Stimulated activated CD4-positive, alpha-beta T cell treated with anti-CD3 and anti-CD28 coated beads, Interleukin-1b, Interleukin-23, amount 100 ng/mL, for 48 hours (primary cell): ENCODE data around the gene MSI2.

ENCODE experiments used
- DNase-seq: peaks from one replicate; pipeline ENCODE4 v3.0.0-alpha.2; 2020

Gene MSI2

DNA sequence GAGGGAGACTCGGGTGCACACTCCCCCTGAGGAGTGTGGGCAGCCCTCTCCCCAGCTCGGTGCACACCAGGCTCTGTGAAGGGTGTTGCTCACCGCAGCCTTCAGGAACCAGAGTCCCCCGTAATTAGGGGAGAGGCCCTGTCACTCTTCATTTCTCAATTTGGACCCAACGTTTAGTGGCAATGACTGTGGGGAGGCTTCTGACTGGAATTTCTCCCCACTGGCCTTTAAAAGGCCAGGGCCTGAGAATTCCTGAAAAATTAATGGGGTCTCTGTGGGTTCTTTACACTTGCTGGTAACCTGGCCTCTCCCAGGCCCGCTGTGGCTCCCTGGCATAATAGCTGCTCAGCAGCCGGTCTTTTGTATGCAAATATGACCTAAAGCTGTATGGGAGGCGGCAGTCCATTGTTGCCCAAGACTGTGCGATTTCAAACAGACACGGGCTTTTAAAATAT is 209.7 kb downstream of the MSI2 start:
- no peak for DNase-seq

DNA sequence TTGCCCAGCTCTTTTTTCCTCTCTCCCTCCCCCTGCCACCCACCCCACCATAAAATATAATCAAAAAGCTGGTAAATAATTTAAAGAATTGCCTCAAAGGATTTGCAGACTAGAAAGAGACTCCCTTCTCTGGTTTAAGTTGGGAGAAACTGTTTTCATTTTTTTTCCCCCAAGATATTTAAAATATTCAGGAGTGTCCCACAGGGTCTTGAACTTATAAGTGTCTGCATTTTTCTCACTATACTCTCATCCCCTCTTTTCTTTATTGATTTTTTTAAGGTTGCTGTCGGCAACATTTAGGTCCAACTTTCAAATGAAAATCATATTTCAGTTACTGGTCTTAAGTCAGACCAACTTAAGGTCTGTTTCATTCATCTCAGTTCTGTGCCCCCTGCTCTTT is 210.2 kb downstream of the MSI2 start:
- no peak for DNase-seq

DNA sequence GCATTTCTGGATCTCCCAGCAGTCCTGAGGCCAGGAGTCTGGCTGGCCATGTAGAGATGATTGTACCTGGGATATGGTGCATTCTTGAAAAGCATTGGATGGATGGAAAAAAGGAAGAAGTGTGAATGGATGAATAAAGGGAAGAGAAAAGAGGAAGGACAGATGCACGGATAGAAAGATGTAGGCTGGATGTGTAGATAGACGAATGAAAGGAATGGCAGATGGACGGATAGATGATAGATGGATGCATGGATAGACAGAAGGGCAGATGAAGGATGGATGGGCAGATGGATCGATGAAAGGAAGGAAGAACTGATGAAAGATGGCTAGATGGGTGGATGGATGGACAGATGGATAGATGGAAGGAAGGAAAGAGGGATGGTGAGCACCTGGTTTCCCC is 210.9 kb downstream of the MSI2 start:
- DNase-seq = no peak

DNA sequence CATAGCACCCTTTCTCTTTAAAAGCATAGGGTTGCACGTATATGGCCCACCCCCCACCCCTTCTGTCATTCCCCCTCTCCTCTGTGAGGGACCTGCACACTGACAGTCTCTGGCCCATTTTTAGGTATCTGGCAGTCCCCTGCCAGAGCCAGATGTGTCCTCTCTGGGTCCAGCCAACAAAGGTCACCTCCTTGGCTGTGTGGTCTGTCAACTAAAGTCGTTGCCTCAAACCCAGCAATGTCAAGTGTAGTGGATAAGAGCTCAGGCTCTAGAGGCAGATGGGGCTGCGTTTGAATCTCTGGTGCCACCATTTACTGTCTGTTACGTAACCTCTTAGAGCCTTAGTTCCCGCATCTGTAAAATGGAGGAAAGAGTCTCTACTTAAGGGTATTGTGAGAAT is 211.5 kb downstream of the MSI2 start:
- DNase-seq = no peak

DNA sequence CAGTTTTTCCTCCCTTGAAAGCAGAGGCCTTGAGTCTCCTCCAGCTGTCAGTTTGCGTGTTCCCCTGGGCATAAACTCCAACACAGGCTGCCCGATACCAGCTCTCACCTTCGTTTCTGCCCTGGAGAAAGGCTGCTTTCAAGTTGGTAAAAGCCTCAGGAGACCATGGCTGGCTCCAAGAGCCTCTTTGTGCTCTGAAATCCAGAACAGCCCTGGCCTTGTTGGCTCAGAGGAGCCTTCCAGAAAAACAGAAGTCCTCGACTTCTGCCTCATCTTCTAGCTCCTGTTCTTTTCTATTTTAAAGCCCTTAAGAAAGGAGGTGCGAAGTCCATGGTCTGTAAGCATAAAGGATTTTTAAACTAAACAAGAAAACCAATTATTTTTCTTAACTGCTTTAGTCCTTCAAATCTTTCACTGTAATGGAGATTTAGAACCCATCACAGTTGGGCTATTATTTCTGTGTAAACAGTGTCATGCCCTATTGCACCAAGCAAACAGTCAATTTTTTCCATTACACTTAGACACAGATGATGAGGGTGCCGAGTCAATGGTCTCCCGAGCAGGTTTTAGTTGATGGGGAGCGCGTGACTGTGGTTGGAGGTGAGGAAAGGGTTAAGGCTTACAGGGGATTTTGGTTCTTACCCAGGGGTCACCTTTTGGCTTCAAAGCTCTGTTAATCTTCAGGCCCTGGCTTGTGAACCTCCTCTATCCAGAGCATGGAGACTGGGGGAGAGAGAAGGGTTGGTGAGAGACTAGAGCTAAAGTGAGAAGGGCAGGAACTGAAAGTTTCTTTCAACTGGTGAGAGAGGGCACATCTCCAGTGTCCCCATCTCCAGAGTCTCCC is 212.8 kb downstream of the MSI2 start:
- DNase-seq = no peak

DNA sequence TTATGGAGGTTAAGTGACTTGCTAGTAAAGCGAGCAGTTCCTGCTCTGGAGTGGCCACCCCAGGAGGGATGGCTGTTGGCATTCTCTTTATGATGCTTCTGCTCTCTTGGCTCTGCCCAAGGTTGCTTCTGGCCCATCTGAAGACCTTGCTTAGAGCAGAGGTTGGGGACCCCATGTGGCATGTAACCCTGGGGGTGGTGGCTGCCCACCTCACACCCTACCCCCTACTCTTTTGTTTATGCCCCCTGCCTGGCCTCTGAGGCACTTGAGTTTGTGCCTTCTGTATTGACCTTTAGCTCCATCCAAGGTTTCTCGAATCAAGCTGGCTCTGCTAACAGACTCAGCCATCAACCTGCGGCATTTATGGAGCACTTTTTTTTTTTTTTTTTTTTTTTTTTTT is 214.6 kb downstream of the MSI2 start:
- no peak for DNase-seq

DNA sequence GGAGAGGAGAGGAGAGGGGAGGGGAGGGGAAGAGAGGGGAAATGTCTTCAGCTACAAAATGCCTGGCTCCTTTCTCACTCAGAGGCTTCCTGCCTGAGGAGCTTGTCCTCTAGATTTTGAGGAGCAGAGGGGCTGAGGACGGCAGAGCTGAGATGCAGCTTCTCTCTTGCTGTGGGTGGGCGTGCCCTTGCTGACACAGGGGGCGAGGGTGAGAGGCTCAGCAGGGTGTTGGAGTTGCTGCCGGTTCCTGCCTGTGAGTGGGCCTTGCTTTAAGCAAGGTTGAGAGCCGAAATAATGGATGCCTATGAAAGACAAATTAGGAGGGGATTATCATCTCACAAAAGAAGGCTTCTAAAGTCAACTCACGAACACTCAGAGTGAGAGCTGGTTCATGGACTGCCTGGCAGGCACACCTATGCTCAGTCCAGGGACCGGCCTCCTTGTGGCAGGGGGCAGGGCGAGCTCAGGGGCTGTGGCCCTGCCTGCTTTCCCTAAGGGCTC is 215.6 kb downstream of the MSI2 start:
- DNase-seq = no peak

DNA sequence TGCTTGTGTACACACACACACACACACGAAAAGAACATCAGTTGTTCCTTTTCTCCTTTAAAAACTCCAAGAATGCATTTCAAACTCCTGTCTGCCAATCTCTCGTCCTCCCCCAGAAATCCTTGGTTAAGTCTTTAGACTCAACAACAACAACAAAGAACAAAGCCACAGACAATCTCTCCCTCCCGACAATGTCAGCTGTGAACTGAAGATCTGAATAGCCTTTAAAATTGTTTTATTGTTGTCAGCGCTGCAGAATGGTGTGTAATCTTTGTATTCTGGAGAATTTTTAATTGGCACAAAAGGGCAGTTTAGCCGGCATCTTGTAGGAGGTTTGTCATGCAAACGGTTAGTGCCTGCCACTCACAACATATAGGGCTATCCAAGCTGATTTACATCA is 219.5 kb downstream of the MSI2 start:
- DNase-seq = no peak

DNA sequence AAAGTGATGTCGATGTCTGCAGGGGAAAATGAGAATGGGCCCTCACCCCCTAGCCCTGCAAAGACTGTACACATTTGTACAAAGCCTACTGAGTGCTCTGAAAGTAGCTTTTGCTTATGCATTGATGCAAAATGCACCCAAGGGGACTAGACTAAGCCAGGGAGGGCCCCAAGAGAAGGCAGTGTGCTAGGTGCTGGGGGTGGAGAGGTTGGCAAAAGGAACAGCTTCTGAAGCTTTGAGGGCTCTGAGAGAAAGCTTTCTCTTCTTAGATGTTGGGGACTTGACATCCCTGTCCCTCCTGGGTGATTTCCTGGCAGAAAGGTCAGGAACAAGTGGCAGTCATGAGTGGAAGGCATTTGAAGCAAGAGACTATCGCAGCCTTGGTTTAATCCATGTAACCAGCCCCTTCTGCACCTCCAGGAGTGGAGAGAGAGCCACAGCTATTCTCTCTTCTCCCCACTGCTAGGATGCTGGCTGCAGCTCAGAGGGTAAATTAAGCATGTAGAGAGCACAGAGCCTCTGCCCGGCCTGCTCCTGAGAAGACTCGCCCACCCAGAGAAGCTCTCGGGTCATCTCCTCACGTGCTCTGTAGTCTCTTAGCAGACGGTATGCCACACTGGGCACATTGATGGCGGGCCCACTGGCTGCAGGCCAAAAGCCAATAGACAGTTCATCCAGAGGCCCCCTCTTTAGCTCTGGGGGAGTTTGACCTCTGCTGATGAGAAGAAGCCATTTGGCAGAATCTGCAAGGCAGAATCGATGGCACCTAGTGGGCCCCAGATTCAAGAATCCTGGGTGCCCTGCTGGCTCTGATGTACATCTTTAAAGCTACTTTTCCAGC is 221.4 kb downstream of the MSI2 start:
- DNase-seq = no peak

DNA sequence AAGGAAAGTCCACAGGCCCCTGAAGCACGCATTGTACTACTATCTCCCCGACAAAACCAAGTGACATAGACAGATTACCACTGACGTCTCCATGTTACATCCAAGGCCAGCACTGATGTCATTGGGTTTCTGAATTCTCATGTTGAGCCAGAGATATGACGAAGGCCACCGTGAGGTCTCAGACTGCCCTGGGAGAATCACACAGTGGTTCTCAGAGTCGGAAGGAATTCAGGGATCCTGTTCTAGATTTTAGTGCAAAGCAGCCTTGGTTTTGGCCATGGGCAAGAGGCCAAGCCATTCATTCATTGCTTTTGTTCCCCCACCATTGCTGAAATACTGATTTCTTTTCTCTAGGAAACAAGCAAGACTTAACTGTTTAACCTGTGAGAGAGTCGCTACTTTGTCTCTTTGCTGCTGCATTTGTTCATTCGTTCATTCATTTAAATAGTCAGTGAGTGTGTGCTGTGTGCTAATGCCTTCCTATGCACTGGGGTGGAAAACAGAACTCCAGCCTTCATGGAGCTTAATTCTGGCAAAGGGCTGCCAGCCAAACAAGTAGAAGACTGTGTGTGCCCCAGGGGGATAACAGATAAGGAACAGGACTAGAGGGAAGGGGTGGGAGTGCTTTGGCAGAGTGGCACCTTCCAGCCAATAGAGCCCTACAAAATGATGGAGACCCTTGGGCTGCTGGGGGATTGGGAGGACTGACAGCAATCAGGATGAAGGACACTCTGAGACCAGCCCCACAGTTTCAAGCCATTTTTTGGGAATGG is 222.3 kb downstream of the MSI2 start:
- no peak for DNase-seq

DNA sequence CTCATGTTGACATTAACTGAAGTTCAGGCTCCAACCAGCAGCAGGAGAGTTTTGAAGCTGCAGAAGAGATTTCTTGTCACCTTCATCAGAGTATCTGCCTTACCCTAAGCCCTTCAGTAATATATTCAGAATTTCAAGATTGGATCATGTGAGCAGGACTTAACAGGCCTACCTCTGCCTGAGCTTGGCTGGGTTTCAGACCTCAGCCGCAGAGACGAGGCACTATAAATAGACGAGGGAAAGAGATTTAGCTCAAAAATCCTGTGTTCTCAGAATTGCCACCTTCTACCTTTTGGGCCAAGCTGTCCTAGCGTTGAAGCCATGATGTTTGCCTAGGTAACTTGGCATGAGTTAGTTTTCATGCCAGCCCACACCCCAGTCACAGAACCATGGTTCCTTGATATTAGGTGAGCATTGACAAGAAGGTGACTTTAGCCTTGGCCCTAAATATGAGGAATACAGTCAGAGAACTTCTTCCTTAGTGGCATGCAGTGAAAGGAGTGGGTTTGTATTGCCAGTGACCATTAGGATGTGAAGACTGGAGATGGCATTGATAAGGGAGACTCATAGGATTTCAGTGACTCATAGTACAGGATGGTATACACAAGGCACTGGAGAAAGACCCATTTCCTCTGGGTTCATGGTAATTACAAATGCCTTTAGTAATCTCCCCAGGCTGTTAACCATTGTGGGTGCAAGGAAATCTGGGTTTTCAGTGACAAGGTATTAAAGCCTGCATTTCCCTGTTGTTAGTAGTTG is 224.3 kb downstream of the MSI2 start:
- DNase-seq = no peak

DNA sequence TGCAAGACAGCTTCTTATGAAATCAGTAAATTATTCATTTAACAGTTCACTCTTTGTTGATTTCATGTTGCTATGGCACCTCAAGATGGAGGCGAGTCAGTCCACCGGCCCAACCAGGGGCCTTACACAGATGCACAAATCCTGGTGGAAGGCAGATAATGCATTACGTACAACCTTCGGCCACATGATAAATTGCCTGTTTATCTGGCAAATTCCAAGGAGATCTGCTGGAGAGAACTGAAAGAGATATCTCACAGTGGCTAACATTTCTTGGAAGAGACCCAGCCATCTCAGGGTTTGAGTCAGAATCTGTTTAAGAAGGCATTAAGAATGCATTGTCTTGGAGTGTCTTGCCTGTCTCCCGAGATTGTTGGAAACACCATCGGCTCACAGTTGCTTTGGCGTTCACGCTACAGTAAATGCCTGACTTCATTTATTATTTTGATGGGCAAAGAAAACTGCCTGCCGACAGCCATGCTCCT is 225.6 kb downstream of the MSI2 start:
- no peak for DNase-seq

DNA sequence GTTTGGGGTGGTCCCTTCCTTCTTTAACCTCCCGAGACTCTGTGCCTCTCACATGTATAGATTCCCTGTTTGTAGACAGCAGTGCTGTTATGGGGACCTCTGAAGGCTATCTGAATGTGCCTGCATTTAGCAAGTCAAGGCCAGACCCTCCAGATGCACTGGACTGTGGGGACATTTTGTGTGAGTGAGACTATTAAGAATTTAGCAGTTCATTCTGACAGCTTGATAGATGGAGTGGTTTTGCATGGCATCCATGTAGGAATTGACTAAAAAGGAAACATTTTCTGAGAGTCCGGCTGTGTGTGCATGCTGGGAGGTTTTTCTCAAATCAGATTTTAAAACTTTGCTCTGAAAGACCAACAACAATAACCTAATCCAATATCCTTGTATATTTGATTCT is 226.3 kb downstream of the MSI2 start:
- DNase-seq = no peak

DNA sequence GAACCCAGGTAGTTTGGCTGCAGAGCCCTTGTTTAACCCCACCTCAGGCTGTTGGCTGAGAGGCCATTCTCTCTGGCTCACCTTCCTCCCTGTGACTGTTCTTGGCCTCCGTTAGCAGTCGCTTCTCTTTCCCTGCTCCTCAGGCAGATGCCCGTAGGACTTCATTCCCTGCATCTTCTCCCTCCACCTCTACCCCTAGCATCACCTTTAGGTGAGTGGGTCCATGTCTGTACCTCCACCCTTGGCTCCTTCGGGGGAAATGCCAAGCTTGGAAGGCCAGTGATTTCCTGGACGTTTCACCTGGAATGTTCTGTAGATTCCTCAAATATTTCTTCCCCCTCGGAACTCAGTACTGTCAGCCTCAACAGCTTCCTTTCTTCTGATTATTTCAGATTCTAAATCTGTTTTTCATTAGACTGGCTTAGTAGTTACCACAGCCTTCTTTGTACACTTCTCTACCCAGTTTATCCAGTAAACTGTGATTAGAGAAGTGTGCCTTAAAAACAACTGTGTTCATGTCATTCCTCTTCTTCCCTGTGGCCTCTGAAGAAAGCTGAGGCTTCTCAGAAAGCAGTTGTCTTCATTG is 227.9 kb downstream of the MSI2 start:
- no peak for DNase-seq

DNA sequence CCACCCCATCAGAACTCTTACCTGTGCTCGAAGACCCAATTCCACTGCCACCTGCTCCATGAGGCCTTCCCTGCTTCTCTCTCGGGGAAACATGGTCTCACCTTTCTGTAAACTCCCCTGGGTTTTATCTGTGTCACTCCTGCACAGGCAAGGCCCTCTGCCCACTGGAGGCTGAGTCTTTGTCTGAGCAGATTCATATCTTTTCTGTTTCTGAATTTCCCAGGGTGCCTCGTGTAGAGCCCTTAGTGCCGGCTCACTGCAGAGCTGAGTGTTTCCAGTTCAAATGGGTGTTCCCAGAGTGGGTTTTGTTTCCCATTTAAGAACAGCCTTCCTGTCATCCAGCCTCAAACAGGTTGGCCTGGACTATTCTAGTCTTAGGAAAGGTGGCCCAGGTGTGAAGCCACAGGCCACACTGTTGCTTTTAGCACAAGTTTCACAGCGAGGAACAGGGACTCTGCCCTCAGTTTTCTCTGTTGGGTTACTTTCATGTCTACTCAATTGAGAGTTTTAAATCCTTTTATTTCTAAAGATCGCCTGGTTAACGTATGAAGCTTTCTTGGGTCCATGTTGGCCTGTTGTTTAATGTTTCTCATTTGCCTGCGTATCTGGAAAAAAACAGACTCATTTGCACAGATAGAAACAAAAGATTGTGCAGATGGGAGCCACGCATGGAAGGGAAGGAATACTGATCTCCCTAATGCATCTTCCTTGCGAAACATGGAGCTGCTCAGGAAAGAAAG is 228.7 kb downstream of the MSI2 start:
- DNase-seq = no peak

DNA sequence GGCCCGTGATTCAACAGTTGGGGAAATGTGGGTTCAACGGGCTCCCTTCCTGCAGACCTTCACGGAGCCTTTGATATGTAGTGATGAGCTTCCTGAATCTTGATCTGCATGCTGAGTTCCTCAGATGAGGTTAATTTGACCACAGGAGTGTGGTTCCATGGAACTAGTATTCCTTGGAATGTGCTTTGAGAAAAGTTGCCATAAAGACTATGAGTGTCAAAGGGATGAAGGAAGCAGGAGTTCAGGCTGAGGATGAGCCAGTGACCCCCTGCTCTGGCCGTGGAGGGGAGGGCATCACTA is 229.2 kb downstream of the MSI2 start:
- DNase-seq = no peak

DNA sequence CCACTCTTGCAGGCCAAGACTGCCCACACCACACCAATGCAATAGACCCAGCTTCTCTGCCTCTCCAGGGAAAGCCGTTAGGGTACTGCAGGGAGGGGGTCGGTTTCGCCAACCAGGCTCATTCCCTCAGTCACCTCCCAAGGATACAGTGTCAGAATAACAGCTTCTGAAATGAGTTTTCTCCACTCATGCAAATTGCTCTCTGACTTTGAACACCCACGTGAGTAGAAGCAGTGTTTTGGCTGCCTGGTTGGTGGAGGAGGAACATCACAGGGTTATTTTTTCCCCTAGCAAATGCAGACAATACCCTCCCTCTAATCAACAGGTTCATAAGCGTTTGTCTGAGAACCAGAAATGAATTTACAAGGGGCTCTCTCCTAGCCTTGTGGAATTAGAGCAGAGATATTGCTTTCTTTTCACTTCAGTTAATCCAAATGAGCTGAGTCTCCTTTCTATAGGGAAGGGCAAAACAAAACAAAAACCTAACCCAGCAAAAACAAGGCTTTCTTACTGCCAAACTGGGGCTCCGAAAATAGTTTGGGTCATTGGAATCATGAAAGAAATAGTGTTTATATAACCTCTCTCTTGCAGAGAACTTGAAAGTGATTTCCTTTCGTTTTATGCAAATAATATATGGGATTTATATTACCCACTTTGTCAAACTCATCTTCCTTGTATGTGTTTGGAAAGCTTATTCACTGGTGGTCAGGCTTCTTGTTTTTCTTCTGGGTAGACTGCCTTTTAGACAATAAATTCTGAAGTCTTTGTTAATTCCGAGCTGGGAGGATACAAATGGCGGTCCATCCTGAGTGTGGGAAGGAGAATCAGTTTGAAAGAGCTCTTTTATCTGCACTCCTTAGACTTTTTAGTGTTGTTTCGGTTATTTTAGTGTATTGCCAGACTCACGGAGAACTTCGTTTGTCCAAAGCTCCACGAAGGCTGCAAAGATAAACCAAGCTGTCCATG is 229.9 kb downstream of the MSI2 start:
- no peak for DNase-seq

DNA sequence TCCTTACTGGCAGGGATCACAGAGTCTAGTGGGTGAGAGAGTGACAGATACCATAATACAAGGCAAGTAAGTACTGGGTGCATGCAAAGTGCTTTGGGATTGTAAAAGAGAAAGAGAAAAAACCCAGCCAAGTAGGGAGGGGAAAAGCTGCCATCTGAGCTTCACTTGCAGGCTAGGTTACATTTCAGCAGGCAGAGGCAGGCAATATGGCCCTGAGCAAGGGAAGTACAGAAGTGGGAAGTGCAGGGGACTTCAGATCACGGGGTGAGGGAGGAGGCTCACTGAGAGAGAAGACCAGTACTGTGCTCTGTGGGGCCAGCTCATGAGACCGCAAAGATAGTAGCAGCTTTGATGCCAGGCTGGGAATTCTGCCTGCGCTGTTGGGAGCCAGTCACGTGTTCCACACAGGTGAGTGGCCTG is 230.6 kb downstream of the MSI2 start:
- no peak for DNase-seq

DNA sequence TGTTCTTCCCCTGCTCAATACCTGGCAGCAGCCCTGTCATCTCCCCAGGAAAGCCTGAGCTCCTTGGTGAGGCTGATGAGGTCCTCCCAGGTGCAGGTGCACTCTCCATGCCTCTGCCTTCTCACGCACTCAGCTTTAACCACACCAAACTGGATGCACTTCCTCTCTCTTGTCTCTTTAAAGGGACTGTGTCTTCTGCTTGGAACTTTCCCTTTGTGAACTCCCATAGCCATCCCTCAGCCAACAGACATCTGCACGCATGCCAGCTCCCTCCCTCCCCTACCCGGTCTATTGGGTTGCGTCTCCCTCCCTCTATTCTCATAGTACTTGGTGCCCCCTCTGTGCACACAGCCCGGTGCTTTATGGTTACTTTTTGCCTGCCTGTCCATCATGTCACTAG is 231.2 kb downstream of the MSI2 start:
- no peak for DNase-seq

DNA sequence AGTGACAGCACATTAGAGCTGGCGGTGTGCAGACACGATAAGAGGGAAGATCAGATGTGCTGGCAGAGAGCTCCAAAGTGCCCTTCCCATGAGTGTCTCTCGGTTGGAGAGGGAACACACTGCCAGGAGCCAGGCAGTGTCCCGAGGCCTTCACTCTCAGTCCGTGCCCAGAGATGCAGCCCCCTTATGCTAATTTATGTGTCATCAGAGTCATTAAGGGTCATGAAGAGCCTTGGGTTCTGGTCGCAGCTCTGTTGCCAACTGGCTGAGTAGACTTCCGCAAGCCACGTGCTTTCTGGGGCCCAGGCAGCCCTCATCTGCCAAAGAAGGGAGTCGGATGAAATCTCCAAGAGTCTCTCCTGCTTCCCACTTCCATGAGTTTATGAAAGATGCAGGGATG is 232.5 kb downstream of the MSI2 start:
- no peak for DNase-seq
